ENCODE data around the gene NAT16. TPM values are rescaled to one million over a fixed set of nuclear protein-coding genes. Genes with fewer than 3 reads are reported as not detected.
"Not testable (repeated sequence)": the region's sequence is repeated elsewhere in the genome, so short reads cannot be mapped to it uniquely, and the experiment has no call there.

NAT16 gene
- total RNA-seq, 1 donor from 2014 or later, result not detected

DNA sequence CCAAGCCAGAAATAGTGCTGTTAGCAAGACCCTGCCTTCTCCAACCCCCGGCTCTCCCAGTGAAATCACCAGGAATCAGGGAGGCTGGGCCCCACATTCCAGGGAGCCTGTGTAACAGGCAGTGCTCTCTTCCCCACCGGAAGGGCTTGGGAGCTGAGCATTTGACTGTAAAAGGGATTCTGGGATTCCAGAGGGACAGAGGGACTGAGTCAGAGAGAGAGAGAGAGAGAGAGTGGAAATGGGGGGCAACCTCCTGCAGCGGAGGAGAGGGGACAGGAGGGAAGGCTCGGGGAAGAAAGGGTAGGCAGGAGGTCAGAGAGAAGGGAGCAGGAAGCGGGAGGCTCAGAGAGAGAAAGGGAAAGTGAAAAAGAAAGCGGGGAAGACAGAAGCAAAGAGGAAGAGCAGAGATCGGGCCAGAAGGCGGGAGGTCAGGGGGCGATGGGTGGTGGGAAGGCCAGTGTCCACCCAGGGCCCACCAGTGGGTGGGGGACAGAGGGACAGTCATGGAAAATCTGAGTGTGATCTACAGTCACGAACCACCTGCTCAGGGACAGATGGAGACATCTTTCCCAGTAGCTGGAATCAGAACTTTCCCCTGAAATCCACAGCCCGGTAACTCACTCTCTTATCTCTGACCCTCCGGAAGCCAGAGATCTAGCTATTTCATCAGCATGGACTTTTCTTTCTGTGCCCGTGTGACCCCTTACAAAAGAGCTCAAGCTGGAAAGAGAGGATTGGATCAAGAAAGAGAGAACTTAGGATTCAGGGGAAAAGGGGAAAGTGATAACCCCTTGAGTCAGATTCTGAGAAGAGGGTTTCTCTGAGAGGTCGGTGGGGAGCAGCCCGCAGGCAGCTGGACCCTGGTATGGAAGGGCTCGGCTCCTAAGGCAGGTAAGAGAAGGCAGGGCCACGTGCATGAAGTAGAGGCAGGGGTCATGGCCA is 57.8 kb downstream of the NAT16 start:
- Mint-ChIP-seq H3K27me3 (peaks cover 25% of the 10 kb centered on the region), H3K36me3 (no peaks in the 10 kb centered on the region), H3K4me1 (ENCODE audit: unreplicated experiment) (peaks cover 32% of the 10 kb centered on the region), H3K4me3 (peak overlapping the region; percentile 7), H3K27ac (peak overlapping the region; percentile 75), H3K9me3 (no peaks in the 10 kb centered on the region)
- TF ChIP-seq CTCF (conservative IDR thresholded peaks at IDR 0.05), result no peak
- no peak for DNase-seq (ENCODE audit: extremely low spot score, unreplicated experiment)

GRCh38 chr7:101121631-101121990 is 58.5 kb downstream of the NAT16 start:
- H3K4me3 Mint-ChIP-seq, result not testable (repeated sequence)
- Mint-ChIP-seq H3K27ac (peak overlapping the region; percentile 75), H3K27me3 (peaks cover 18% of the 10 kb centered on the region)

More at GRCh38 chr7:101121631-101121990, 58.5 kb downstream of the NAT16 start:
- H3K9me3 Mint-ChIP-seq; DNase-seq (ENCODE audit: extremely low spot score, unreplicated experiment); H3K36me3 Mint-ChIP-seq: not testable (repeated sequence)
- H3K4me1 Mint-ChIP-seq (ENCODE audit: unreplicated experiment), result peaks cover 26% of the 10 kb centered on the region

Small RNA genes lying within 50 kb of the gene (microRNA-seq; reads per million reads assigned to microRNA genes)
- gene MIR4653, result not detected

Other genes starting within 250 kb of the NAT16 start
- 8.2 and 23.5 TPM in 2 replicates for gene MUC3A, start 230.8 kb downstream of the NAT16 start, total RNA-seq (ENCODE audit: low replicate concordance)
- gene MUC12, start 210.7 kb downstream of the NAT16 start, total RNA-seq (ENCODE audit: low replicate concordance), result 0.50 and 1.6 TPM in 2 replicates
- gene MUC17, start 160.2 kb downstream of the NAT16 start, total RNA-seq (ENCODE audit: low replicate concordance), result 0.53 and 1.5 TPM in 2 replicates
- gene TRIM56, start 94.8 kb downstream of the NAT16 start, total RNA-seq (ENCODE audit: low replicate concordance), result 22.2 and 40.1 TPM in 2 replicates
- gene SERPINE1, start 53.2 kb downstream of the NAT16 start, total RNA-seq (ENCODE audit: low replicate concordance), result 0.14 and 1.5 TPM in 2 replicates
- 59.8 and 98.8 TPM in 2 replicates for gene AP1S1, start 25.8 kb downstream of the NAT16 start, total RNA-seq (ENCODE audit: low replicate concordance)
- 4.2 and 4.4 TPM in 2 replicates for gene VGF, start 14.7 kb downstream of the NAT16 start, total RNA-seq (ENCODE audit: low replicate concordance)
- 0.94 and 1.1 TPM in 2 replicates for gene MOGAT3, start 20.7 kb upstream of the NAT16 start, total RNA-seq (ENCODE audit: low replicate concordance)
- 37.5 and 65.7 TPM in 2 replicates for gene PLOD3, start 37.3 kb upstream of the NAT16 start, total RNA-seq (ENCODE audit: low replicate concordance)
- gene ZNHIT1, start 37.9 kb upstream of the NAT16 start, total RNA-seq (ENCODE audit: low replicate concordance), result 61.1 and 68.7 TPM in 2 replicates
- 9.5 and 16.3 TPM in 2 replicates for gene CLDN15, start 57.5 kb upstream of the NAT16 start, total RNA-seq (ENCODE audit: low replicate concordance)
- 110 and 114 TPM in 2 replicates for gene FIS1, start 64.8 kb upstream of the NAT16 start, total RNA-seq (ENCODE audit: low replicate concordance)
- gene IFT22, start 141.5 kb upstream of the NAT16 start, total RNA-seq (ENCODE audit: low replicate concordance), result 31.5 and 48.1 TPM in 2 replicates
- gene COL26A1, start 182.6 kb upstream of the NAT16 start, total RNA-seq (ENCODE audit: low replicate concordance), result 10.6 and 47.9 TPM in 2 replicates